Activated B cell treated with CpG ODN at 0.5 μM for 24 hours (primary cell): ENCODE results near the gene PDIA4. TPM values are rescaled to one million over a fixed set of nuclear protein-coding genes. Genes with fewer than 3 reads are reported as not detected.

ENCODE experiments used
- ATAC-seq: fragments of 200-7000 bp; cut with Tn5 transposase; one replicate; pipeline ENCODE4 v1.10.0; 2021; ENCODE audit warnings: low read depth, mild to moderate bottlenecking, moderate library complexity
- CTCF ChIA-PET: fragments of 350-600 bp; sonication (Branson Sonifier 250); formaldehyde crosslinking; loops from one replicate; lab custom pipeline; 2021; ENCODE audit warnings: antibody characterized with exemption; lab: Charles Lee
- POLR2A ChIA-PET: fragments of 350-600 bp; sonication (Branson Sonifier 250); formaldehyde crosslinking; loops from one replicate; lab custom pipeline; 2021; ENCODE audit warnings: antibody characterized with exemption; lab: Charles Lee
- DNase-seq: peaks from one replicate; pipeline ENCODE4 v3.0.0; 2022
- H3K27ac Mint-ChIP-seq: one replicate; pipeline ENCODE4 v1.8.0; 2020; ENCODE audit warnings: mixed read lengths
- H3K27me3 Mint-ChIP-seq: one replicate; pipeline ENCODE4 v1.8.0; 2021; ENCODE audit warnings: mixed read lengths
- H3K36me3 Mint-ChIP-seq: one replicate; pipeline ENCODE4 v1.8.0; 2021; ENCODE audit warnings: low read depth, mixed read lengths
- H3K4me1 Mint-ChIP-seq: one replicate; pipeline ENCODE4 v1.8.0; 2021; ENCODE audit warnings: mixed read lengths
- H3K4me3 Mint-ChIP-seq: one replicate; pipeline ENCODE4 v1.8.0; 2020; ENCODE audit warnings: mild to moderate bottlenecking, mixed read lengths
- H3K9me3 Mint-ChIP-seq: one replicate; pipeline ENCODE4 v1.8.0; 2020; ENCODE audit warnings: mixed read lengths
- CTCF ChIP-seq: fragments of 200-600 bp; IDR thresholded peaks from one replicate; pipeline ENCODE4 v1.8.0; 2022; ENCODE audit warnings: antibody characterized with exemption, mild to moderate bottlenecking
- intact Hi-C: fragments of 100-400 bp; cut with micrococcal nuclease; formaldehyde crosslinking; loops from one replicate; pipeline ENCODE4 v1.15.1; 2024
- total RNA-seq: library from RNA; stranded (reverse); gene quantifications from 2 replicates; pipeline ENCODE4 v1.2.3, GENCODE V29; 2022

PDIA4 gene
- total RNA-seq, 1 donor from 2014 or later: 59.4 TPM

GRCh38 chr7:149009527-149009926, 18.8 kb downstream of the PDIA4 start:
- ChIA-PET CTCF (interaction anchor here (1.0 to 1.1 kb wide), 2 partner anchors 56 to 138 kb away, joined by 3 to 6 read pairs; partner anchors contain the start of gene ZNF398), POLR2A (no interaction called here)
- no peak for ATAC-seq
- Mint-ChIP-seq H3K4me3 (no peak overlapping the region), H3K27ac (no peak overlapping the region), H3K27me3 (no peaks in the 10 kb centered on the region), H3K9me3 (no peaks in the 10 kb centered on the region), H3K36me3 (peaks cover 84% of the 10 kb centered on the region), H3K4me1 (peaks cover 3% of the 10 kb centered on the region)
- no peak for DNase-seq
- intact Hi-C loops: loop anchor here (10.0 kb wide), 1 partner anchor 1265 kb away; no protein-coding TSS in a partner anchor
- no peak for TF ChIP-seq CTCF

GRCh38 chr7:149007611-149008010, 20.7 kb downstream of the PDIA4 start:
- POLR2A ChIA-PET: interaction anchor here (0.6 to 1.4 kb wide), 2 partner anchors 58 to 122 kb away, joined by 4 to 8 read pairs; no protein-coding TSS in a partner anchor
- no peaks in the 10 kb centered on the region for H3K27me3 Mint-ChIP-seq
- peaks cover 3% of the 10 kb centered on the region for H3K4me1 Mint-ChIP-seq
- CTCF ChIA-PET: interaction anchor here (0.9 to 2.4 kb wide), 4 partner anchors 14 to 65 kb away, joined by 3 to 17 read pairs (median 4); no protein-coding TSS in a partner anchor
- H3K27ac Mint-ChIP-seq: no peak overlapping the region
- intact Hi-C loops: loop anchor here (10.0 kb wide), 1 partner anchor 1267 kb away; no protein-coding TSS in a partner anchor
- H3K36me3 Mint-ChIP-seq: peaks cover 84% of the 10 kb centered on the region
- ATAC-seq: no peak
- DNase-seq: no peak
- no peak for TF ChIP-seq CTCF
- no peaks in the 10 kb centered on the region for H3K9me3 Mint-ChIP-seq
- H3K4me3 Mint-ChIP-seq: no peak overlapping the region

GRCh38 chr7:149007146-149007545, 21.2 kb downstream of the PDIA4 start:
- H3K27ac Mint-ChIP-seq: no peak overlapping the region
- ChIA-PET POLR2A (interaction anchor here (1.4 kb wide), 1 partner anchor 59 kb away, joined by 4 read pairs; no protein-coding TSS in a partner anchor), CTCF (interaction anchor here (0.6 to 2.4 kb wide), 5 partner anchors 14 to 91 kb away, joined by 3 to 17 read pairs (median 3); no protein-coding TSS in a partner anchor)
- H3K36me3 Mint-ChIP-seq: peaks cover 82% of the 10 kb centered on the region
- peaks cover 3% of the 10 kb centered on the region for H3K4me1 Mint-ChIP-seq
- ATAC-seq (no peak), DNase-seq (no peak)
- H3K27me3 Mint-ChIP-seq: no peaks in the 10 kb centered on the region
- TF ChIP-seq CTCF: no peak
- intact Hi-C loops: loop anchor here (10.0 kb wide), 1 partner anchor 1268 kb away; no protein-coding TSS in a partner anchor
- H3K4me3 Mint-ChIP-seq: no peak overlapping the region
- no peaks in the 10 kb centered on the region for H3K9me3 Mint-ChIP-seq

GRCh38 chr7:149006345-149006725, 22.0 kb downstream of the PDIA4 start:
- ATAC-seq (no peak), DNase-seq (no peak)
- H3K27ac Mint-ChIP-seq: no peak overlapping the region
- H3K4me1 Mint-ChIP-seq: peaks cover 3% of the 10 kb centered on the region
- H3K4me3 Mint-ChIP-seq: no peak overlapping the region
- no peaks in the 10 kb centered on the region for H3K9me3 Mint-ChIP-seq
- CTCF ChIA-PET: interaction anchor here (1.2 to 2.5 kb wide), 15 partner anchors 15 to 455 kb away, joined by 3 to 46 read pairs (median 8); partner anchors contain the start of genes PDIA4, ZNF425, ZNF777 and ZNF786
- no peaks in the 10 kb centered on the region for H3K27me3 Mint-ChIP-seq
- POLR2A ChIA-PET: interaction anchor here (0.6 to 1.4 kb wide), 6 partner anchors 22 to 120 kb away, joined by 3 to 6 read pairs (median 4); partner anchors contain the start of genes PDIA4, ZNF425 and ZNF786
- intact Hi-C loops: loop anchor here (10.0 kb wide), 1 partner anchor 1268 kb away; no protein-coding TSS in a partner anchor
- TF ChIP-seq CTCF: no peak
- H3K36me3 Mint-ChIP-seq: peaks cover 81% of the 10 kb centered on the region
